Smooth muscle cell of the pulmonary artery (primary cell): Measurements from ENCODE around the gene TTLL10. TPM values are rescaled to one million over a fixed set of nuclear protein-coding genes. Genes with fewer than 3 reads are reported as not detected.

Source experiments
- total RNA-seq: library from RNA; depleted of rRNA; stranded (reverse); fragments of >200 nt; gene quantifications from 2 replicates; pipeline ENCODE4 v1.2.3, GENCODE V29; 2014

TTLL10 gene, protein sequence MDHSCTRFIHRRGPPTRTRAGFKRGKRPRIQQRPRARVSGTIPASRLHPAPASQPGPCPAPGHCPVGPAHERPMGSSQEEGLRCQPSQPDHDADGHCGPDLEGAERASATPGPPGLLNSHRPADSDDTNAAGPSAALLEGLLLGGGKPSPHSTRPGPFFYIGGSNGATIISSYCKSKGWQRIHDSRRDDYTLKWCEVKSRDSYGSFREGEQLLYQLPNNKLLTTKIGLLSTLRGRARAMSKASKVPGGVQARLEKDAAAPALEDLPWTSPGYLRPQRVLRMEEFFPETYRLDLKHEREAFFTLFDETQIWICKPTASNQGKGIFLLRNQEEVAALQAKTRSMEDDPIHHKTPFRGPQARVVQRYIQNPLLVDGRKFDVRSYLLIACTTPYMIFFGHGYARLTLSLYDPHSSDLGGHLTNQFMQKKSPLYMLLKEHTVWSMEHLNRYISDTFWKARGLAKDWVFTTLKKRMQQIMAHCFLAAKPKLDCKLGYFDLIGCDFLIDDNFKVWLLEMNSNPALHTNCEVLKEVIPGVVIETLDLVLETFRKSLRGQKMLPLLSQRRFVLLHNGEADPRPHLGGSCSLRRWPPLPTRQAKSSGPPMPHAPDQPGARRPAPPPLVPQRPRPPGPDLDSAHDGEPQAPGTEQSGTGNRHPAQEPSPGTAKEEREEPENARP
- total RNA-seq, result not detected in 2 replicates

DNA sequence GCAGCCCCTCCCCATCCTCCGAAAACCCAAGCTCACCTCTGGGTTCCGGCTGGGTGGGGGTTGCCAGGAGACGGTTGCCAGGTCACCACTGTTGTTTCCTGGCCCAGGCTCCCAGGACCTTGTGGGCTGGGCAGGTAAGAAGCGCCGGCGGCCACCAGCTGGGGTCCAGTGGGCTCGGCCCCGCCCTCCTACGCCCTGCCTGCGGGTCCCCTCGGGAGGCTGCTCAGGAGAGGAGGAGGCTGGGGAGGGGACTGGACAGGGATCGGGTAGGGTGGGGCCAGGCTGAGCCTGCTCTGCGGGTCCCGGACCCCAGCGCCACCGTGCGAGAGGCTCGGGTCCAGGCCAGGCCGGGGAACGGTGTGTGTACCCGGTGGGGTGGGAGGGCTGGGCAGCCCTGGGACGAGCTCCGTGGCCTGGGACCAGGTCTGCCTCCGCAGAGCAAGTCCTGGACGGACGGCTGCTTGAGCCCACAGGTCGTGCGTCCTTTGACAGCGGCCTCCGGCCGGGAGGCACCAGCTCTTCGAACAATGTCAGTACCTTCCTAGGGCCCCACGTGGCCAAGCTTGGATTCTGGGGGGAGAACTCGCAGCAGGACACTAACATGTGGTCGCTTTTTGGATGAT, at the start of gene TTLL10:
TSS of gene TTLL10 (plus strand) at position 88 of the 623 bp plus-strand sequence. CDS start 5,336 bp downstream, outside the sequence.

DNA sequence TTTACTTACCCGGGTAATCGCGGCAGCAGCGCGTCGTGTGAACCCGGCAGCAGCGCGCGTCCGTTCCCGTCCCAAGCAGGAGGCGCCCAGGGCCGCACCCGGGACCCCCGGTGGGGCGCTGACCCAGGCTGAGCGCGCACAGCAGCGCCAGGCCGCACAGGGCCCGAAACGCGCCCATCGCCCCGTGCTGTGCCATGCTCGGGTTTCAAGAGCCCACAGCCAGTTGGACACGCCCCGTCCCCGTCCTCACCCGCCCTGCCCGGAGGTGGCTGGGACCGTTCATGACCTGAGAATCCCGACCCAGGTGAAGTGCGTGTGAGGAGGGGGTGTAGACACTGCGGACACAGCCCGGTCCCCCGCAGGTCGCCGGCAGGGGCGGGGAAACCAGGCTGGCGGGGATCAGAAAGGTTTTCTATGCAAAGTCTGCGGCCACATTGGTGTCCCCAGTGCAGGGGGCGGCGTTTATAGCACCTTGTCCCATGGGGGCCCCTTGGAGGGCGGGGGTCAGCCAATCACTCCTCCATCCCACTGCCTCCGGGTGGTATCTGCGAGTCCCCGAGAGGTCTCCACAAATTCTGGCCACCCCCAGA, 32.8 kb downstream of the TTLL10 start, which contains the start of gene TNFRSF18:
TSS of gene TNFRSF18 (minus strand) at position 217 of the 590 bp plus-strand sequence. CDS start at position 196, 21 bp downstream.

DNA sequence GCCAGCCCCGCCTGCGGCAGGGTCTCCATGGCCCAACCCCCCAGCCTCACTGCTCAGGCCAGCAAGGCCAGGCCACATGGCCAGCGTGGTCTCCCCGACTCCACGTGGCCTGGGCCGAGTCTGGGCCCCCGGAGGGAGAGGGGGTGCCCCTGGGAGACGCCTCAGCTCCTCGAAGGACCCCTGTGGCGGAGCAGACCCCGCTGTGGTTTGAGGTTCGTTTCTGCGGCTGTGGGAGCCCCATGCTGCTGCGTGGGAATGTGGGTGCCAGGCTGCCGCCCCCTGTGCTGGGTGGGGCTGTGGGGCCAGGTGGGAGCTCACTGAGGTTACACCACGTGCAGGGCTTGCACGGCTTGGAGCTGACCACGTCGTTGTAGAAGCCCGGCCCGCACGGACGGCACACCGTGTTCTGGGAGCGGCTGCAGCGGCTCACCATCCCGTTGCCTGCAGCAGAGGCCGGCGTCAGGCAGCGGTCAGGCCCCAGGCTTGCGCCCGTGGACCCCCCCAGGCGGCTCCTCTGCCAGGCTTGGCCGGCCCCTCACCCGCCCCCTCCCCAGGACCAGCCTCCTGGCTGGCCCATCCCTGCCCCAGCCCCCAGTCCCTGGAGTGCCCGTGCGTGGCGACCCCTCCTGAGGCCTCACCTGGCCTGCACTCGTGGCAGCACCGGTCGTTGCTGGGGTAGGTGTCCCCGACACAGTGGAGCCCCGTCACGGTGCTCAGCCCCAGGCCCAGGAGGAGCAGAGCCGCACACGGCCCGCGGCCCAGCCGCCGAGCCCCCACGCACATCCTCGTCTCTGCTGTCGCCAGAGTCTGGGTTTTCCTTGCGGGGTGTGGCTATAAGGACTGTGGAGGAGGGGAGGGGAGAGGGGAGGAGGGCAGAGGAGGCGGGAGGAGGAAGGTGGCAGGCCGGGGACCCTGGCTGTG, 39.9 kb downstream of the TTLL10 start, which contains the start of gene TNFRSF4:
TSS of gene TNFRSF4 (minus strand) at position 809 of the 921 bp plus-strand sequence. CDS start at position 783, 26 bp downstream.

DNA sequence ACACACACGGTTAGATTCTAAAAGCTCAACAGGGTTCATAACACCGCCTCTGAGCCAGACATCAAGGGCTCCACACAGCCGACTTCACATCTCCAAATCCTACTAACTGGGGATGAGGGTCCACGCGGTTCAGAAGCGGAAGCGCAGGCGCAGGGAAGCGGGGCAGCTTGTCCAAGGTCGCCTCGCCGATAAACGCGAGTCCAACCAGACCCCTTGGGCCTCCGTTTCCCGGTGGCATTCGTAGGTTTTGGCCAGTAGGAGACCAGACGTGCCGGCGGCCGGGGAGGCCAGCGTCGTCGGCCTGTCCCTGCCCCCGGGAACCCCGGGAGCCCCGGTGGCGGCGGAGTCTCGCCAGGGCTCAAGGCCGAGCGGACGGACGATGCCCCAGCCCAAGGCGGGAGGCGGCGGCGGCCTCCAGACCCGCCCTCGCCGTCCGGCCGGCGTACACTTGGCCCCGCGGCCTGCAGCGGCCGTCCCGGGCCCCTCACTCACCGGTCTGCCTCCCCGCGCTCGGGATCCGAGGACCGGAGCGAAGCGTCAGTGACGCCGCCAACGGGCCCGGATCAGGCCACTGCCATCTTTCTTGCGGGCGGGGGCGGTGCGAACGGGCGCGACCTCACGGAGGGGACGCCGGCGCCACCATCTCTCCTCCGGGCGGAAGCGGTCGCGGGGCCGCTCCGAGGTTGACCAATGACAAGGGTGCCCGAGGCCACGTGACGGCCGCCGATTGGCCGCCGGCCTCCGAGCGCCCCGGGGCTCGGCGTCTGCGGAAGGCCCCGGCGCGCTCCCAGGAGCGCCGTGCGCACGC, 57.9 kb downstream of the TTLL10 start, which contains the start of gene SDF4:
TSS of gene SDF4 (minus strand) at position 602 of the 808 bp plus-strand sequence. CDS start 3,229 bp downstream, outside the sequence.

DNA sequence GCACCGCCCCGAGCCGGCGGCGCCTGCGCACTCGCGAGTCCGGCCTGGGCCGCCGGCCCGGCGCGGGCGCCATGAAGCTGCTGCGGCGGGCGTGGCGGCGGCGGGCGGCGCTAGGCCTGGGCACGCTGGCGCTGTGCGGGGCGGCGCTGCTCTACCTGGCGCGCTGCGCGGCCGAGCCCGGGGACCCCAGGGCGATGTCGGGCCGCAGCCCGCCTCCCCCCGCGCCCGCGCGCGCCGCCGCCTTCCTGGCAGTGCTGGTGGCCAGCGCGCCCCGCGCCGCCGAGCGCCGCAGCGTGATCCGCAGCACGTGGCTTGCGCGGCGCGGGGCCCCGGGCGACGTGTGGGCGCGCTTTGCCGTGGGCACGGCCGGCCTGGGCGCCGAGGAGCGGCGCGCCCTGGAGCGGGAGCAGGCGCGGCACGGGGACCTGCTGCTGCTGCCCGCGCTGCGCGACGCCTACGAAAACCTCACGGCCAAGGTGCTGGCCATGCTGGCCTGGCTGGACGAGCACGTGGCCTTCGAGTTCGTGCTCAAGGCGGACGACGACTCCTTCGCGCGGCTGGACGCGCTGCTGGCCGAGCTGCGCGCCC, 58.6 kb downstream of the TTLL10 start, which contains the start of gene B3GALT6:
TSS of gene B3GALT6 (plus strand) at position 30 of the 588 bp plus-strand sequence. CDS start at position 72, 42 bp downstream.

DNA sequence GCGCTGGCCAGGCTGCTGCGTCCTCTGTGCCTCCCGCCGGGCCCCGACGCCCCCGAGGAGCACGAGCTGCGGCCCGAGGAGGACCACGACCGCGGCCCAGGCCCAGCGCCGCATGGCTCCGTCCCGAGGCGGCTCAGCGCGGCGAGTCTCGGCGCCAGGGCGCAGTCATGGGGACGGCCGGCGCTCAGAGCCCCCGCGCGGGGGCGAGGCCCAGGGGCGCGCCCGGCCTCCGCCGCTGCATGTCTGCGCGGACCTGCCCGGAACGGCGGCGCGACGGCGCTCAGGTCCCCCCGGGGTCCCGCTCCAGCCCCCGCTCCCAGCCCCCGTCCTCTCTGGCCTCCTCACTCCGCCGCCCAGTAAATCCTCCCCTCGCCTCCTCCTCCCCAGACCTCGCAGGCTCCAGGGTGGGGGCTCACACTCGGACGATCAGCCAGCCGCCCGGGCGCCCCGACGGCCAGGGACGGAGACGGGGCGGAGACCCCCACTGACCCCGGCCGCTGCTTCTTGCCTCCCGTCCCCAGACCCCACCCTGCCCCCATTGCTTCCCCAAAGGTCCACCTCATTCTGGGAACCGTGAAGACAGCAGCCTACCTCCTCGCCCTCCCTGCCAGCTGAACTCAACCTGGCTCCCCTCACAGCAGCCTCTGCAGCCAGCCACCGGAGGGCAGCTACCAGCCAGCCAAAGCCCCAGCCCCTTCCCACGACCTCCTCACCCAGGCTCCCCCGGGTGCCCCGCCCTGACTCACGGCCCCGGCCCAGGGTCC, 73.1 kb downstream of the TTLL10 start, which contains the start of gene C1QTNF12:
TSS of gene C1QTNF12 (minus strand) at position 146 of the 764 bp plus-strand sequence. CDS start at position 114, 32 bp downstream.

Other genes with a start within 250 kb of the TTLL10 start
- gene SAMD11, start 250.0 kb upstream of the TTLL10 start, total RNA-seq, result 1.9 and 19.5 TPM in 2 replicates
- 70.5 and 100 TPM in 2 replicates for gene NOC2L, start 214.6 kb upstream of the TTLL10 start, total RNA-seq
- 6.8 and 11.9 TPM in 2 replicates for gene KLHL17, start 213.3 kb upstream of the TTLL10 start, total RNA-seq
- 0.33 and 0.66 TPM in 2 replicates for gene PLEKHN1, start 207.4 kb upstream of the TTLL10 start, total RNA-seq
- gene PERM1, start 191.8 kb upstream of the TTLL10 start, total RNA-seq, result 1.5 and 2.5 TPM in 2 replicates
- 2.6 and 8.3 TPM in 2 replicates for gene HES4, start 173.8 kb upstream of the TTLL10 start, total RNA-seq
- 33.9 and 46.0 TPM in 2 replicates for gene ISG15, start 160.4 kb upstream of the TTLL10 start, total RNA-seq
- 68.9 and 101 TPM in 2 replicates for gene AGRN, start 153.8 kb upstream of the TTLL10 start, total RNA-seq
- not detected in 2 replicates for gene RNF223, start 99.6 kb upstream of the TTLL10 start, total RNA-seq
- gene C1orf159, start 57.8 kb upstream of the TTLL10 start, total RNA-seq, result 4.6 and 6.6 TPM in 2 replicates
- not detected in 2 replicates for gene TNFRSF18, start 32.7 kb downstream of the TTLL10 start, total RNA-seq
- 0.17 TPM in 1 of 2 replicates, not detected in the other for gene TNFRSF4, start 40.3 kb downstream of the TTLL10 start, total RNA-seq
- gene SDF4, start 58.1 kb downstream of the TTLL10 start, total RNA-seq, result 214 and 261 TPM in 2 replicates
- 28.5 and 35.7 TPM in 2 replicates for gene B3GALT6, start 58.4 kb downstream of the TTLL10 start, total RNA-seq
- gene C1QTNF12, start 72.8 kb downstream of the TTLL10 start, total RNA-seq, result 0.91 and 2.2 TPM in 2 replicates
- gene UBE2J2, start 100.0 kb downstream of the TTLL10 start, total RNA-seq, result 37.5 and 37.7 TPM in 2 replicates
- 1.2 and 2.0 TPM in 2 replicates for gene SCNN1D, start 106.6 kb downstream of the TTLL10 start, total RNA-seq
- gene ACAP3, start 134.1 kb downstream of the TTLL10 start, total RNA-seq, result 37.3 and 39.8 TPM in 2 replicates
- 13.4 and 15.7 TPM in 2 replicates for gene PUSL1, start 134.7 kb downstream of the TTLL10 start, total RNA-seq
- gene INTS11, start 150.8 kb downstream of the TTLL10 start, total RNA-seq, result 50.6 and 66.8 TPM in 2 replicates
- 14.2 and 14.7 TPM in 2 replicates for gene CPTP, start 150.9 kb downstream of the TTLL10 start, total RNA-seq
- 0.23 and 0.26 TPM in 2 replicates for gene TAS1R3, start 157.4 kb downstream of the TTLL10 start, total RNA-seq
- gene DVL1, start 175.5 kb downstream of the TTLL10 start, total RNA-seq, result 85.9 and 151 TPM in 2 replicates
- 247 and 264 TPM in 2 replicates for gene MXRA8, start 184.7 kb downstream of the TTLL10 start, total RNA-seq
- 55.5 and 57.1 TPM in 2 replicates for gene AURKAIP1, start 201.3 kb downstream of the TTLL10 start, total RNA-seq
- gene CCNL2, start 225.5 kb downstream of the TTLL10 start, total RNA-seq, result 125 and 214 TPM in 2 replicates
- gene MRPL20, start 233.4 kb downstream of the TTLL10 start, total RNA-seq, result 66.3 and 70.6 TPM in 2 replicates
- 0.17 and 0.39 TPM in 2 replicates for gene ANKRD65, start 247.4 kb downstream of the TTLL10 start, total RNA-seq